HL-60/S4 (cell line): ENCODE measurements around the gene GAS7.
"Not testable (repeated sequence)": the region's sequence is repeated elsewhere in the genome, so short reads cannot be mapped to it uniquely, and the experiment has no call there.

Experiments
- in situ Hi-C: fragments of 300-500 bp; cut with MboI; formaldehyde crosslinking; loops from 2 replicates; pipeline ENCODE4 v1.14.3; 2022; ENCODE audit warnings: low sequenced_read_pairs

Gene GAS7

DNA sequence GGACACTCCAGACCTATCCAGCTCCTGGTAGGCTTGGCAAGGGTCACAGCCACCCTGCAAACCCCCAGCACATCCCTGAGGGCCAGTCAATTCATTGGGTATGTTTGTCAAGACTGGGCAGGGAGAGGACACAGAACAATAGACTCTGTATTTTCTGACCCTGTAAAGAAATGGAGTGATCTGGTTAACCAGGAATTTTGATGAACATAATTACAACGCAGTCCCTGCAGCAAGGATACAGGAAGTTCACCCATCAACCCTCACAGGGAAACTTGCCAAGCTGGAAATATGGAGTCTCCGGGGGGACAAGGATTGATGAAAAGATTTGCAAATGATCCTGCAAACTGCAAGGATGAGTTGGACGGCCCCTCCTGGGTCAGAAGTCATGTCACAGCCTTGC, 167.3 kb downstream of the GAS7 start:
- in situ Hi-C loops: no loop called here

DNA sequence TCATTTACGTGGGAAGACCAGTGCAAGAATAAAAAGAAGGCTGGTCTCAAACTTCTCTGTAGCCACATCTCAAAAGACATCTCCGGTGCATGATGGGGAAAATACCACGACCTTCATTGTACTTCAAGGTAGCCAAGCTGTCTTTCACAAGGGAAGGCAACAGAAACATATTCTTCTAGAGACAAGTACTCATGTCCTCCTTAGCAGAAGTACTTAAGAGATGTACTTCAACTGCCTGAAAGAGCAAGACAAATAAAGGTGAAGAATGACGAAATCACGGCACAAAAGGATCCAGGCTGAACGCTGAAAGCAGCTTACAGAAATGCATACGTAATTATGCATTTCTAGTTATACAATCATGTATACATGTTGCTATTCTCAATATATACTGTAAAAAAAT, 169.3 kb downstream of the GAS7 start:
- in situ Hi-C loops: no loop called here

DNA sequence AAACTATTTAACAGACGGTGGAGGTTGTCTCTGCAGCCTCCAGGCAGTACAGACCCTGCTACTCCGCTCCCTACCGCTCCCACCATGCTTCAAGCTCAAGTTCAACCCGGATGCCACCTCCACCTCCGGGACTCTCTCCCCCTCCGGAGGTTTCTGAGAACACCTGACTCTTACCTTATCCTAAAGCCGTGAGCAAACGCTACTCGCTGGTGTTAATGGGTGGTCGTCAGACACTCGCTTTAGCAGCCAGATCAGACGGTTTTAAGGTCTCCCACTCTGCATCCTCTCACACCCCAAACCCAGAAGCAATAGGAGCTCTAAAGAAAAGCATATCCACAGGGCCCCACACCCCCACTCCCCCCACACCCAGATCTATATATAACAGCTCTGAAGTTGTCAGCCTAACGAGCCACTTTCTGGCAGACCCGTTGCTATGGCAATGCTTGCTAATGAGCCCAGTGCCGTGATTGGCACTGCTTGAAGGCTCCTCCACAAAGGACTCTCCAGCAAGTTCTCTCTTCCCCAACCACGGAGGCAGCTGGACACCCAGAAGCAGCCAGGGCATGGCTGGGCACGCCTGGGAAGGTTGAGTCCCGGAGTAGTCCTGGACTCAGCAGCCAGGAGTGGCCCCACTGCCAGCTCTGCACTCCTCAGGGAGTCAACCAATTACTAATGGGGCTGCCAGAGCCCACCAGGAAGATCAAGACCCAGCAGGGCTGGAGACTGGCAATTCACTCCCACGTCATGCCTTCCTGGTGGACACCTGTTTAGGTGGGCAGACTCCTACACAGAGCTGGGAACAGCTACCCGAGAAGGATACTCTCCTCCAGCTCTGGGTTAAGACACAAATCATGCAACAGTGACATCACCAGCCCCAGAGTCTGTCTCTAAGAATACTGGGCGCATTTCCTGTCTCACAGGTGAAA, 172.2 kb downstream of the GAS7 start:
- in situ Hi-C loops: no loop called here

DNA sequence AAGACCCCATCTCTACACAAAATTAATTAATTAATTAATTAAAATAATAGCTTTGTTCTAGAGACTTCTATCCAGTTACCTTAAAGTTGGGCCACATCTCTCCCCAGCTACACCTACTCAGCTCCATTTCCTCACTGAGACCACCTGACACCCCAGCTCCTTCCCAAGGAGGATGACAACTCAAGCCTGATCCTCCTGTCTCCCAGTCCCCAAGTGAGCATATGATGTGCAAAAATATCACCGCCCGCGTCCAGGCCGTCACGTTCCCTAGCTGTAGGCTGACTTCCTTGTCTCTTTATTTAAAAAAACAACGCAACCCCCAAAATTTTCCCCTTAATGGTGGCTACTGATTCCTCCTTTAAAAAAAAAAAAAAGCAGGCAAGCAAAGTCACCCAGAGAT, 173.2 kb downstream of the GAS7 start:
- in situ Hi-C loops: no loop called here

DNA sequence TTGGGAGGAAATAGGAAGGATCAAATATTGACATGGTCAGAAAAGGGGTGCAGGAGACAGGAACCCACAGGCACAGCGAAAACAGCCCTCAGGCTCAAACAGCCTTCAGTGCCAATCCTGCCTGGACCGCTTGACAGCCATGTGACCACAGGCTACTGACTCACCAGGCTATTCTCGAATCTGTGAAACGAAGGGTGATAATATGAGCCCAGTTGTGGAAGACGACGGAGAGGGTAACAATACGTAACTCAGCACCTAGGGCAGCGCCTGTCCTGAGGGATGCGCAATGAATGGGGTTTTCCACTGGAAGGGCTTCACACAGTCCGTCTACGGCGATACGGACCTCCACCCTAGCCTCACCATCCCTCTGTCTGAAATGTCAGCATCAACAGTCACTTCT, 176.0 kb downstream of the GAS7 start:
- in situ Hi-C loops: no loop called here

DNA sequence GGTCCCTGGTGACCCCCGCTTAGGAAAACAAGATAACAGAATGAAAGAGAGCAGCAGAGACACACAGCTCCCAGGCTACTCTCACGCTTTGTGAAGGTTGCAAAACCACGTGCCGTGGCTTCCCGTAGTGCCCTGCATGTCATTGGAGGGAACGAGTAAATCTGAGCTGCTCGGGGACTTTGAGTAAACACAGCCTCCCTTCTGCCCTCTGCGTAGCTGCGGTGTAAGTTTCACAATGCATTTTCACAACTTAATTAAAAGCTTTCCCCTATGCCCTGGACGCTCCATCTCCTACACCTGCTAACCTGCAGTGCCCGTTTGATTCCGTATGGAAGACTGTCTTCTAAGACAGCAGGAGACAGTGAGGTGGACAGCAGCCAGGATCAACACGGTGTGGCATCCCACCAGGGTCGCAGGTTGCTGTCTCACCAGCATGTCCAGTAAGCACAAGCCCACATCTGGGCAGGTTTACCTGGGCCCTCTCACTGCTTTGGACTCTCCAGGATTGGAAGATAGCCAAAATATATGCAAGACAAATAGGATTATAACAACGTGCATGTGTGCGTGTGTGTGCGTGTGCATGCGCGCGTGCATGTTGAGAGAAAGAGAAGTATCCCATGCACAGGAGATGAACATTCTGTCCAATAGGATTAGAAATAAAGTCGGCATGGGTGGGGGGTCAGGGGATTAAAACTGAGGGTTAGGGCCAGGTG, 177.0 kb downstream of the GAS7 start:
- in situ Hi-C loops: no loop called here

DNA sequence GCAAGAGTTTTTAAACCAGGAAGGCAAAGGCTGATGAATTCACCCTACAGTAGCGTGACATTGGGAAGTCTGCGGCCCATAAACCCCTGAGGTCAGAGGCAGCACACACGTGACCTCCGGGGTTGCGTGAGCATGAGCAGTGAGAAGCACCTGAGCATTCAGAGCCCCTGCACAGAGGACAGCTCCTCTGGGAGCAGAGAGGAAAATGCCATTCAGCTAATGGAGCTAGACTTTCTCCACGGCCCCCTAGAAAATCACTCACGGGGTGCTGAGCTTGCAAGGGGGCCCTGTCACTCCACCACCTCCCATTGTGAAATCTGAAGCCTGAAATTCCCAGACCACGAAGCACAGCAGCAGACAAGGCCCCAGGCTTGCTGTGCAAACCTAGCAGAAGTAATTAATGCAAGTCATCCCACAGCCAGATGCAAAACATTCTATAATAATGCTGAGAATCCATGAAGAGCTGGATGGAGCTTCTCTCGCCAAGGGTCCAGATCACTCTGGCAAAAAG, 178.4 kb downstream of the GAS7 start:
- in situ Hi-C loops: no loop called here

DNA sequence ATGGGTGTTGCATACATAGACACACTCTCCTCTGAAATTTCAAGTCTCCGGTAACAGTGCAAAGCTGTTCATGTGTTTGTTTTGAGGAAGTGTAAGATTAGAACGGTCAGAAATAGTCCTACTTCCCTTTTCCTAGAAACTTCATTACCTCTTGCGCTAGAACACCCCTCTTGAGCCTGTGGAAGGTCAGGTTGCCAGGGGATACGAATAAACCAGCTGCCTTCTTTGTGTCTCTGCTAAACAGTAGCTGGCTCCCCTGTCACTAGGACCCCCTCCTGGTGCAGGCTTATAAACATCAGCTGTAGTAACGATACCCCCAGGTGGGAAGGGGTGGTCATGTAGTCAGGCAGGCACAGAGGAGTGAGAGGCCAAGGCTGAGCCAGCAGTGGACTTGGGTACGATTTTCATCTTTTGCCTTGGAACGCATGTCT, 179.9 kb downstream of the GAS7 start:
- in situ Hi-C loops: no loop called here

DNA sequence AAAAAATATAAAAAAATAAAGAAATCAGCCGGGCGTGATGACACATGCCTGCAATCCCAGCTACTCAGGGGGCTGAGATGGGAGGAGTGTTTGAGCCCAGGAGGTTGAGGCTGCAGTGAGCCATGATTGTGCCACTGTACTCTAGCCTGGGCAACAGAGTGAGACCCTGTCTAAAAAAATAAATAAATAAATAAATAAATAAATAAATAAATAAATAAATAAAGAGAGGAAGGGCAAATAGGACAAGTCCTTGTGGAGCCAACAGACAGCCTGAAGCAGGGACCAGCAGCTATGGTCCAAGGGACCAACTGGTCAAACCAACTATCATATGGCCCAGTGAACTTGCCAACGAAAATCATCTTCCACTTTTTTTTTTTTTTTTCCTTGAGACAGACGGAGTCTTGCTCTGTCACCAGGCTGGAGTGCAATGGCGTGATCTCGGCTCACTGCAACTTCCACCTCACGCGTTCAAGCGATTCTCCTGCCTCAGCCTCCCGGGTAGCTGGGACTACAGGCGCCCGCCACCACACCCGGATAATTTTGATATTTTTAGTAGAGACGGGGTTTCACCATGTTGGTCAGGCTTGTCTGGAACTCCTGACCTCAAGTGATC, 181.3 kb downstream of the GAS7 start:
- in situ Hi-C loops: not testable (repeated sequence)

DNA sequence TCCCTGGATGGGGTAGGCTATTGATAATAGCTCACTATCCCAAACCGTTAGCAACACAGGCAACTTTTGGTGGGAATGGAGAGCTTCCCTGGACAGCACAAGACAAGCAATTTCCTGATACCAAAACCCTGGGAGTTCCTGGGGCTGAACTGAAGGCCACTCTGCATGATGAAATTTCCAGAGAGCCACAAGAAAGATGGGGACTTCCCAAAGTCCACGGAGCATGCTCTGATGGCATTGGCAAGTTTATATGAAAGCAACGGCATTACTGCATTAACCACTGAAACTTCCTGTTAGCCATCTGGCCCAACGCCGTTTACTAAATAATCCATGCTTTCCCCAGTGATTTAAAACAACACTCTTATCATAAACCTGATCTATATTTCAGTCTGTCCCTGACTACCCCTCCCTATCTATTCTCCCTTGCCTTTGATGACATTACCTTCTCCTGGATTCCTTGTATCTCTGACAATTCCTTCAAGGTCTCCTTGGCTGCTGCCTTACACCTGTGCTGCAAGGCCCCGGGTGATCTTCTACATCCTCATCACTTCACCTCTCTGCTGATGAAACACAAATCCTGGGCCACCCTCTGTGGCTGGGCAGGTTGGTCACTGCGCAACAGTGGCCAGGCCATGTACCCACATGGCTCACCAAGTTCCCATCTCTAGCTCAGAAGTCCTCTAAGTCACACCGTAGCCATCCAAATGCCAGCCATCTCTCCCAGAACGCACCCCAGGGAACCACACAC, 184.9 kb downstream of the GAS7 start:
- in situ Hi-C loops: no loop called here

DNA sequence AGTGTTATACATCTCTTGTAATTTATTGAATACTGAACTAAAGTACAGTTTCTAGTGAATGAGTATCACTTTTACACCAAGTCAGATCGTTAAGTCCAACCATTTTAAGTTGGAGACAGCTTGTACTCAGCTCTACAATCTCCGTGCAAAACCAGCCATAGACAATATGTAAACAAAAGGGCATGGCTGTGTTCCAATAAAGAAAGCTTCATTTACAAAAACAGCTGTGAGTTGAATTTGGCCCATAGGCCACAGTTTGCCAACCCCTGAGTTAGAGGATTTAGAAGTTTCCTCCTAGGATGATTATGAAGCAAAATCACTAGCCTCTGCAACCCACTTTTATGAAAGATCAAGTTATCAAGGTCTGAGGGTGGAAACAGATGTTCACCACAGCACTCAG, 187.7 kb downstream of the GAS7 start:
- in situ Hi-C loops: no loop called here

DNA sequence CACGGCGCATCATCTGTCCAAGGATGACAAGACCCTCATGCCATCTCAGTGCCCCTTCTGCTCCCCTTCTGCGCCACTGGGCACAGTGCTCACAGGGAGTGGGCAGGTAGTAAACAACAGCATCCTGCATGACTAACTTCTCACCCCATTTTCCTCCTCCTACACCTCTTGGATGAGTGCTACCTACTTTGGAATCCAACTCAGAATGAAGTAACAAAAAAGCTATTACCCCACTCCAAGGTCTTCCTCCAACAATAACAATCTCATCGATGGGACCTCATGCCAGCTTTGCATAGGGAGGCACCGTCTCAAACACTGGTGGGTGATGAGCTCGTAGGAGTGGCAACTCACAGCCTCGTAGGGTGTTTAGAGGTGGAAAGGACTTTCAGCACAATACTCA, 194.7 kb downstream of the GAS7 start:
- in situ Hi-C loops: no loop called here

DNA sequence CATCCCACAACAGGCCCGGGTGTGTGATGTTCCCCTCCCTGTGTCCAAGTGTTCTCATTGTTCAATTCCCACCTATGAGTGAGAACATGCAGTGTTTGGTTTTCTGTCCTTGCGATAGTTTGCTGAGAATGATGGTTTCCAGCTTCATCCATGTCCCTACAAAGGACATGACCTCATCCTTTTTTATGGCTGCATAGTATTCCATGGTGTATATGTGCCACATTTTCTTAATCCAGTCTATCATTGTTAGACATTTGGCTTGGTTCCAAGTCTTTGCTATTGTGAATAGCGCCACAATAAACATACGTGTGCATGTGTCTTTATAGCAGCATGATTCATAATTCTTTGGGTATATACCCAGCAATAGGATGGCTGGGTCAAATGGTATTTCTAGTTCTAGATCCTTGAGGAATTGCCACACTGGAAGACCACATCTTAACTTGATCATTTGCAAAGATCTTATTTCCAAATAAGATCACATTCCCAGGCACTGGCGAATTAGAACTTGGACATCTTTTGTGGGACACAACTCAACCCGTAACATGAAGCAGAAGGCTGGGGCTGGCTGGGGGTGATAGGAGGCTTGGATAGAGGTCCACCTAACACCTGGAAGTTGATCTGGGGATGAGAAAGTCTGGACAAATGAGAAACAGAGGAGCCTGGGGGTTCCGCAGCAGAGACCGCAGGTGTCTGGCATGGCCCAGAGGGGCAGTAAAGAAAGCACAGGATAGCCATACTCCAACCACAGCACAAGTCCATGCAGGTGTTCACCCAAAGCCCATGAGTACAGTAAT, 195.6 kb downstream of the GAS7 start:
- in situ Hi-C loops: not testable (repeated sequence)

DNA sequence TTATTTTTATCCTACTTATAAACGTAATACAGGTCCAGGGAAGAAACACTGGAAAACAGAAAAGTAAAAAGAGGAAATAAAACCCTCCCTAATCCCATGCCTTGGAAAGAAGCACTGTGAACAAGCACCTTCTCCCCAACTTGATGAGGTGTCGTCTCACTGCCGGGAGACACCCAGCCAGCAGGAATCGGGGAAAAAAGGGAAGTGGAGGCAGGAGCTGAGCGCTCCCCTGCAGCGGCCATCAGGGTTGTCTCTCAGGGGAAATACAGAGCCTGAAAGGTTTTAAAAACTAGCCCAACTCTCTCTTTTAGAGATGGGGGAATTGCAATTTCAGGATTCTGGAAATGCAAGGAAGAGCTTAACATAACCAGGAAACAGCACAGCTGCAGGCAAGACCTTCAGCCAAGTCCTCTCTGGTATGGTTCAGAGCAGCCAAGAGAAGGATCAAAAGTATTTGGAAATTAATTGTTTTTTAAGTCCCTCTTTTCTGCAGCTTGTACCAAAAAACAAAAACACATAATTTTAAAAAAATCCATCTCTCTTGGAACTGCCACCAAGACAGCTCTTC, 197.0 kb downstream of the GAS7 start:
- in situ Hi-C loops: no loop called here

DNA sequence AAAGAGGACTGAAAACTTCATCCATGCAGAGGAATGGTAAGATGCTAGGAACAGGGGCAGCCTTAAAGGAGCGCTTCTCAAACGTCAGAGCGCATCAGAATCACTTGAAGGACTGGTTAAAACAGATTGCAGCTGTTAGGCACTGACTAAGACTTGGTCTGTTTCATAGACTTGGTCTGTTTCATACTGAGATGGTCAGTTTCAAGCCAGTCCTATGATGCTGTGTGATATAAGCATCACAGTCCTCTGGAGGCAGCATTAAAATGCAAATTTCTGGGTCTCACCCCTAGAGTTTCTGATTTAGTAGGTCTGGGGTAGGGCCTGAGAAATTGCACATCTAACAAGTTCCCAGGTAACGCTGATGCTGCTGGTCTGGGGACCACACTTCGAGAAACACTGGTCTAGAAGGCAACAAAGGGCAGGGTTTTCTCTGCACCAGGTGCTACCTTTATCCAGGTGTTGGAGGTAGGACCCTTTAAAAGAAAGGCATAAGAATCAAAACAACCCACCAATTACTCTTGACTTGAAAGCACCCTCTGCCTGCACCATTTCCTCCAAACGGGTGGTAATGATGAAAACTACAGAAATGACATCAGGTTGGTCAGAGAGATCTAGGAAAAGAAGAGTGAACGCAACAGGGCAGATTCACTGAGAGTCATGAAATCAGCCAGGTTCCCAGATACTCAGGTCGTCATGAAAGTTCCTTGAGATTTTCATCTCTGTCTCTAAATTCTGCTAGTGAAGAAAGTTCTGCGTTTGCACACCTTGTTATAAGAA, 198.3 kb downstream of the GAS7 start:
- in situ Hi-C loops: no loop called here

DNA sequence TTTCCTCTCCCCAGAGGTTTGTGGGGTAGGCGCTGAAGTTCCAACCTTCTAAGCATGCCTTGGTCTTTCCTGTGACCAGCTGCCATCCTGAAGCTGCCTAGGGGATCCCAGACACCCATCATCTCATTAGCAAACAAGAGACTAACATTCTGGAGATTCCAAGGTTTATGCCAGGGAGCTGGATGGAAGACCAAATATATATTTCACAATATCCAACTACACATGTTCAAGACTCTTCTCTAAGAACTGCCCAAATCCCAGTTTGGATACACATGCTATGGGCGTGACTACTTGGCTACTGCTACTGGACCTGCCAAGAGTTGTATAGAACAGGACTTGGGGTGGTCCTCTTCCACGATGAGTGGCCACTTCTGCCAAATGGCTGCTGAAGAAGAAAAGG, 200.3 kb downstream of the GAS7 start:
- in situ Hi-C loops: no loop called here

DNA sequence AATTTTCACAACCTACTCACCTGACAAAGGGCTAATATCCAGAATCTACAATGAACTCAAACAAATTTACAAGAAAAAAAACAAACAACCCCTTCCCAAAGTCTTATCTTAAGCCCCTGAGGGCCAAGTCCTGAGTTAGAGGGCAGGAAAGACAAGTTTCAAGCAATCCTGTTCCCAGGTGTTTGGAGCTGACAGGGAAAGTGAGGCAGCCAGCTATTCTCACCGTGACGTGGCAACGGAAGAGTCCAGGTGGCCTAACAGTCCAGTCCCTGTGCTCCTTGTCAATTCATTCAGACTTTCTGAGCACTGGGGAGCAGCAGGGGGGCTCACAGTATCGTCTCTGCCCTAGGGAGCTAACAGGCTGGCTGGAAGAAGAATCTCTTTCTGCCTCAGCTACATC, 203.6 kb downstream of the GAS7 start:
- in situ Hi-C loops: no loop called here

DNA sequence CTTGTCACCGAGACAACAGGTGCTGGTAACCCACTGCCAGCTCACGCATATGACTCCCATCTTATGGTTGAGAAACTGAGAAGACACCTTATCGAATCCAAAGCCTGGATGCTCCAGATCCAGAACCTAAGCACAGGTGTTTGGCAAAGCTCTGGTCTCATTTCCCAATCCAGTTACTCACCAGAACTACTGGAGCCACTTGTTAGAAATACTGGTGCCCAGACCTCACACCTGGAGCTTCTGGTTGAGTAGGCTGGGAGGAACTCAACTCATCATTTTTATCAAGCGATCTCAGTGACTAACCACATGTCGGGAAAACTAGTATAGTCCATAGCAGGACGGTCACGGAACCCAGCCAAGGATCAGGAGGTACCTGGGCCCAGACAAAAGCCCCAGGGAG, 206.6 kb downstream of the GAS7 start:
- in situ Hi-C loops: no loop called here

DNA sequence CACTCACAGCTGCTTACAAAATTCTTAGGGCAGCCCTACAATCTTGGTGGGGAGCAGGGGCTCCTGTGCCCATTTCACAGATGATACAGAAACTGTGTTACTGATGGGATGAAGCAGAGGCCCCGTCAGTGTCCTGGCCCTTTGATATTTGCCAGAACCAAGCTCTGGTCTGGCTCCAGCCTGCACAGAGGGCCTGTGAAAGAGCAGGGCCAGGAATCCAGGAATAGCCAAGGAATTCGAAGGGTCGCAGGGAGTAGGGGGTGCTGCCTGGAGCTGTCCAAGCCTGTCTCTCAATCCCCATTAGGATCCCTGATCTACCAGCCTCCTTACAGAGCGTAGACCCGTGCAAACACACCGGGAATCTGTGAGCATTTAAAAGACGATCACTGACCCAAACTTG, 207.1 kb downstream of the GAS7 start:
- in situ Hi-C loops: no loop called here
